H54 (cell line): ENCODE results near the gene ARFGAP1.

ENCODE experiments used
- DNase-seq: peaks from one replicate; pipeline ENCODE4 v3.0.0; 2011; ENCODE audit warnings: low spot score, mixed read lengths; ENCODE audit not compliant: insufficient read length
- FAIRE-seq: peaks from 3 replicates; lab custom pipeline; 2011; peaks lifted over from hg19 to GRCh38; lab: Jason Lieb, UNC
- POLR2A ChIP-seq: IDR thresholded peaks from 2 replicates; pipeline ENCODE4 v1.6.1; 2011; ENCODE audit warnings: low read depth, mild to moderate bottlenecking, low read length

The ARFGAP1 gene

DNA sequence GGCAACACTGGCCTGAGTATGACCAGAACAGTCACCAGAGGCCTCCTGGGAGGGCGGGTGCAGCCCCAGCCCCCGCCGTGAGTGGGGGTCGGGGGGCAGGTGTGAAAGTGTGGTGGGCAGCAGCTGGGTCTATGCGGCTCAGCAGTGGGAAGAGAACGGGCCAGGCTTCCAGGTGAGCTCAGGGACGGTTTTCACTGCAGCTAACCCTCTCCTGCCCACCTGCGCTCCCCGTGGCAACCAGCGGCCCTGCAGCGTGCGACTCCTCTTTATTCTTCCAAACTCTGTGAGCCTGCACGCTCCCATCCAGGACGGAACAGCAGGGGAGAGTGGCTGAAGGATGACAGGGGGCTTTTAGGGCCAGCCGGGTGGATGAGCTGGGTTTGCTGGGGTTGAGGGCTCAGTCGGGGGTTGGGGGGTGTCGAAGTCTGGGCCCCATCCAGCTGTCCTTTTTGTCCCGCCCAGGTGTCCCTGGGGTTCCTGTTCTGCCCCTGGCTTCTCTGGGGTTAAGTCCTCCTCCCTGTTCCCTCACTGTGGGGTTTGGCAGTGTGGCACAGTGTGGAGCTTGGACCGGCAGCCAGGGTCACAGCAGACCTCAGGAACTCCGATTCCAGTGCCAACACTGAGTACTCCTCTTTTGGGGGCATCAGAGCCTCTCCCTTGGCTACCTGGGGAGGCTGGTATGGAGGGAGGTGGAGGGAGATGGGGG lies 37.8 kb upstream of the ARFGAP1 start:
- no peak for DNase-seq
- no peak for TF ChIP-seq POLR2A
- FAIRE-seq, result no peak

DNA sequence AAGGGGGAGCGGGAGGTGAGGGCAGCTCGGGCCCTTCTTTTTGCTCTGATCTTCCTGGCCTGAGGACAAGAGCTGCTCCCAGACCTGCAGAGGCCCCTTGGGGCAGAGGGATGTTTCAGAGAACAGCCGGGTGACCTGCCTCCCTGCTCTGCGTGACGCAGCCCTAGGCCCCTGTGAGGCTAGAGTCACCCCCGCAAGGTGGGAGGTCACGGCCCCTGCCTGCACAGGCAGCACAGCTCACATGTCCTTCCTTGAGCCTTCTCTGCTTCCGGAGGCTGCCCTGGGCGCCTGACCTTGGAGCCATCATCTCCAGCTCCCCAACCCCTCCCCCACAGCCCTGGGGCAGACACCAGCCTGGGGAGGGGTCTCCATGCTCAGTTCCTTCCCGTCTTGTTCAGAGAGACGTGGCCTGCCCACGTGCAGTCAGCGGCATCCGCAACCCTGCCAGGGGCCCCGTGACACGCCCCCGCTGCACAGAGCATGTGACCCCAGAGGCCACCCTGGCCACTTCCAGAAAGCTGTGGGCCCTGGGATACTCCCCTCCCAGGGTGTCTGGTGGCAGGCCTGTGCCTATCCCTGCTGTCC lies 37.1 kb upstream of the ARFGAP1 start, which contains the start of gene BIRC7:
Gene BIRC7, plus strand, starts transcription at position 507 of the 585 bp plus-strand sequence. CDS start 192 bp downstream, outside the sequence.
- TF ChIP-seq POLR2A, result no peak
- DNase-seq (no peak), FAIRE-seq (no peak)

DNA sequence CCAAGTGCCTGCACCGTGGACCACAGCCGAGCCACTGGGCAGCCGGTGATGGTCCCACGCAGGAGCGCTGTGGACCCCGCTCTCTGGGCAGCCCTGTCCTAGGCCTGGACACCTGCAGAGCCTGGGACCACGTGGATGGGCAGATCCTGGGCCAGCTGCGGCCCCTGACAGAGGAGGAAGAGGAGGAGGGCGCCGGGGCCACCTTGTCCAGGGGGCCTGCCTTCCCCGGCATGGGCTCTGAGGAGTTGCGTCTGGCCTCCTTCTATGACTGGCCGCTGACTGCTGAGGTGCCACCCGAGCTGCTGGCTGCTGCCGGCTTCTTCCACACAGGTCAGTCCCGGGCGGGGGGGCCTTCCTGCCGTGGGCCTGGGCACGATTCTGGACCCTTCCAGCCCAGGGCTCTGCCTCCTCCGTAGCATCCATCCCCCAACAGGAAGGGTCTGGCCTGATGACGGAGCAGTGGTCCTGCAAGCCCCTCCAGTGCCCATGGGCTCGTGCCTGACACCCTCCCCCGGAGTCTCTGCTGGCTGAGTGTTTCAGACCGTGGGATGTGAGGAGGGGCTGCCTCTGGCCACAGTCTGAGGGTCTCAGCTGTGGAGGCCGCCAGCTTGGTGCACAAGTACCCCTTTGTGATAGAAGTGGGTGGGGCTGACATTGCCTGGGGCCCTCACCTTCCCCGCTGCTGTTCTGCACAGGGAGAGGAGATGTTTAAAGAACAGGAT lies 36.3 kb upstream of the ARFGAP1 start:
- FAIRE-seq, result no peak
- no peak for TF ChIP-seq POLR2A
- DNase-seq, result no peak

DNA sequence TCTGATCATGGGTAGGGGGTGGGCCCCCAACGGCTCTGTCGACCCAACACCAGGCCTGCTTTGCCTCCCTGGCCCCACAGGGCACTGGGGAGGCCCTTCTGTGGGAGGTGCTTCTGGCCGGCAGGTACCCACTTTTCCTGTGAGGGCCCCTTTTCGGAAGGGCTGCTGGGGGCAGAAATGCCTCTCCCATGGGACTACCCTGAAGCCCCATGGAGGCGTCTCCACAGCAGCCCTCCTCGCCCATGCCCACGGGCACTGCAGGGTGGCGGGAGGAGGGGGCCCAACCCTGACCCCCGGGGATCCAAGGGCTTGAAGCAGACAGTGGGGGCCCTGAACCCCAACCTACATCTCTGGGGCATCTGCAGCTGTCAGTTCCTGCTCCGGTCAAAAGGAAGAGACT lies 34.6 kb upstream of the ARFGAP1 start:
- DNase-seq, result no peak
- no peak for FAIRE-seq
- no peak for TF ChIP-seq POLR2A

DNA sequence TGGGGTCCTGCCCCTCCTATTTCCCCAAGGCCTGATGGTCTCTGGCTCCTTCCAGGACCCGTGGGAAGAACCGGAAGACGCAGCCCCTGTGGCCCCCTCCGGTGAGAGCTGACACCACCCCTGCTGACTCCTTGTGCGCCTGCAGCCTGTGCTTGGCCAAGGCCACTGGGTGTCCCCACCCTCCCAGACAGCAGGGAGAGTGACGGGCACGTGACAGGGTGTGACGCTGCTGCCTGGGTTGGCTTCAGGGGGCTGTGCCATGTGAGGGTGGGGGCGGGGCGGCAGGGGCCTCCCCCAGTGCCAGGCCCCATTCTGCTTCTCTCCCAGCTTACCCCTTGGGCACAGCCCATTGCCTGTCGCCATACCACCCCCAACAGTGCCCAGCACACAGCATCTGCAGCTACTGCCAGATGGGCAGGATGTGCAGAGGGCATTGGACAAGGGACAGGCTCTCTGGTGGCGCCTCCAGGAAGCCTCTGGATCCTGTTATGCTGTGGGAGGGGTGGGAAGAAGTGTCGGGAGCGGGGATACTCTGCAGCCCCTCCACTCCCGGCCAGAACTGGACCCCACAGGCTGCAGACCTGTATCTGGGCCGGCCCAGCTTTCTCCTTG lies 34.0 kb upstream of the ARFGAP1 start:
- FAIRE-seq (no peak), DNase-seq (no peak)
- TF ChIP-seq POLR2A, result no peak

DNA sequence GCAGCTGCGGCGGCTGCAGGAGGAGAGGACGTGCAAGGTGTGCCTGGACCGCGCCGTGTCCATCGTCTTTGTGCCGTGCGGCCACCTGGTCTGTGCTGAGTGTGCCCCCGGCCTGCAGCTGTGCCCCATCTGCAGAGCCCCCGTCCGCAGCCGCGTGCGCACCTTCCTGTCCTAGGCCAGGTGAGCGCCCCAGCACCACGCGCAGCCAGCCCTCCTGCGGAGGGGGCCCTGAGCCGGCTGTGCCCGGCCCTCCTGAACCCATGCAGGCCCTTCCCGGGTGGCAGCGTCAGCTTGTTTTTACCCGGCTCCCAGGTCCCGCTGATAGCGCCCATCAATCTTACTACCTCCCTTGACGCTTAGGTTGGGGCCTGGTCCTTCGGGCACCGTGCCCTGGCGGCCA lies 33.2 kb upstream of the ARFGAP1 start:
- no peak for TF ChIP-seq POLR2A
- FAIRE-seq (no peak), DNase-seq (no peak)

DNA sequence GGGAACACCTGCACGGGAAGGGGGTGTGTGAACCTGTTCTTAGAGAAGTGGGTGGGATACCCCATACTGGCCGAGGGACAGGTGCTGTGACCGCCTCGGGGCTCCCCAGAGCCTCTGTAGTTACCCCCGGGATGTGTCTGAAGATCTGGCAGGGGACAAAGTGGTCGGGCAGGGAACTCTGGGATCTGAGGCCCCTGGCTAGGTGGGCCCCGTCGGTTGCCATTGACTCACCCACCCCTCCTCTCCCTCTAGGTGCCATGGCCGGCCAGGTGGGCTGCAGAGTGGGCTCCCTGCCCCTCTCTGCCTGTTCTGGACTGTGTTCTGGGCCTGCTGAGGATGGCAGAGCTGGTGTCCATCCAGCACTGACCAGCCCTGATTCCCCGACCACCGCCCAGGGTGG lies 32.6 kb upstream of the ARFGAP1 start:
- FAIRE-seq (no peak), DNase-seq (no peak)
- TF ChIP-seq POLR2A, result no peak

DNA sequence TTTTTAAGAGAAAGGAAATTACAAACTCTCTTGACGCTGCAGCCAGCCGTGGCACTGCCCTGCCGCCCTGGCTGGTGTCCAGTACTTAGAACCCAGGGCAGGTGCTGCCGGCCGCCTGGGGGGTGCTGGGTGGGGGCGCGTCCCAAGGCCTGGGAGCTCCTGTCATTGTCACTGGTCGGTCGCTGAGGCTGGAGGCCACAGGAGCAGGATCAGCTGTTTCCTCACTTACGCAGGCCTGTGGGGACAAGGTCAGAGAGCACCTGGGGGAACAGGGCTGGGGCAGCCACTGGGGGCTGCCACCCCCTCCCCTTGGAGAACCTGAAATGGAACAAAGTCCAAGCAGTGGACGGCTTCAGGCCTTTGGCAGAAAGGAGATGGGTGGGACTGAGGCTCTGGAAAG lies 31.3 kb upstream of the ARFGAP1 start:
- no peak for DNase-seq
- no peak for TF ChIP-seq POLR2A
- no peak for FAIRE-seq

DNA sequence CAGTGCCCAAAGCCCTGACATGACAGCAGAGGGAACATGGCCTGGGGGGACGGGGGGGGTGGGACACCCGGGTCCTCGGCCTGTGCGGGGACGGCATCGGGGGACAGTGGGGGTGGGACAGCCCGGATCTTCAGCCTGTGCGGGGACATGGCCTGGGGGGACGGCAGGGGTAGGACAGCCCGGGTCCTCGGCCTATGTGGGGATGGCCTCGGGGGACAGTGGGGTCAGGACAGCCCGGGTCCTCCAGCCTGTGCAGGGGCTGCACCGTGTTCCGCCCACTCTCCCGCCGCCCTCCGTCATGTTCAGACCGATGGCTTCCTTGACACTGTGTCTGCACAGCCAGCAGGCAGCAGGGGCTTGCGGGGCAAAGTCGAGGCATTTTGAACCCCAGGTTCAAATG lies 29.9 kb upstream of the ARFGAP1 start:
- no peak for TF ChIP-seq POLR2A
- FAIRE-seq (no peak), DNase-seq (no peak)

DNA sequence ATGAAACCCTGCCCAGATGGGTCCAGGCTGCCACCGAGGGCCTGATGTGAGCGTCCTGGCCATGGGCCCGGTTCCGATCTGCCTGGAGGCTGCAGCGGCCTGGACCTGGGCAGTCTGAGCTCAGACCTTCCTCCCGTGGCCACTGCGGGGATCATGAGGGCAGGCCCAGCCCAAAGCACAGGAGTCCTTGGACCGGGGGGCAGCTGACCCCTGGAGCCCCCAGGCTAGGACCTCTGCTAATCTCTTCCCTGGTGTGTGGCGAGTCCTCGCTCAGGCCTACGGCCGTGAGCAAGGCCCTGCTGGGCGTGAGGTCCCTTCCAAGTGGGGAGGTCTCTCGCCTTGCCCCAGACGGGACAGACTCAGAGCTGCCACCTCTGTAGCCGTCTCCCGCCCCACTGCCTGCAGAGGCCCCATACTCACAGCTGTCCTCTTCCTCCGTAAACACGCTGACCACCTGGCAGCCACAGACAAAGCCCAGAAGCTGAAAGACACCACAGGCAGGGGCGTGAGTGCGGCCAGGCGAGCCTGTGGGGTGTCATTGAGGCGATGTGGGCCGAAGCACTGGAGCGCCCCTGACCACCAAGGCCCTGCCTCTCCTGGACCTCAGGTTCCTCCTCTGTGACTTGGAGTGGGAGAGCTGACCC lies 28.9 kb upstream of the ARFGAP1 start:
- DNase-seq (no peak), FAIRE-seq (no peak)
- TF ChIP-seq POLR2A, result no peak

DNA sequence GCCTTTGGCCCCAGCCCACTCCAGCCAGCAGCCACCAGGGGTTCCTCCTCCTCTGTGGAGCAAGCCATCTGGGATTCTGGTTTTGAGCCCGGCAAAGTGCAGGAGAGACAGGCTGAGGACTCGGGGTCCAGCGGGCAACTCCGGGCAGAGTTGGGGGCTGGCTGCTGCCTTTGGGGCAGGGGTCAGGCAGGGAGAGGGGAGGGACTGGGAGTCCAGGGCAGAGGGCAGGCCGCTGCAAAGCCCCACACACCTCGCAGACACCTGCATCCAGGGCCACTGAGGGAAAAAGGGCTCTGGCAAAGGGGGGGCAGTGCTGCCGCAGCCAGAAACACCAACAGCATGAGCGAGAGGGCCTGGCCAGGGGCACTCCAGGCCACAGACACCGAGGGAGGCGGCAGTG lies 28.1 kb upstream of the ARFGAP1 start:
- no peak for FAIRE-seq

DNA sequence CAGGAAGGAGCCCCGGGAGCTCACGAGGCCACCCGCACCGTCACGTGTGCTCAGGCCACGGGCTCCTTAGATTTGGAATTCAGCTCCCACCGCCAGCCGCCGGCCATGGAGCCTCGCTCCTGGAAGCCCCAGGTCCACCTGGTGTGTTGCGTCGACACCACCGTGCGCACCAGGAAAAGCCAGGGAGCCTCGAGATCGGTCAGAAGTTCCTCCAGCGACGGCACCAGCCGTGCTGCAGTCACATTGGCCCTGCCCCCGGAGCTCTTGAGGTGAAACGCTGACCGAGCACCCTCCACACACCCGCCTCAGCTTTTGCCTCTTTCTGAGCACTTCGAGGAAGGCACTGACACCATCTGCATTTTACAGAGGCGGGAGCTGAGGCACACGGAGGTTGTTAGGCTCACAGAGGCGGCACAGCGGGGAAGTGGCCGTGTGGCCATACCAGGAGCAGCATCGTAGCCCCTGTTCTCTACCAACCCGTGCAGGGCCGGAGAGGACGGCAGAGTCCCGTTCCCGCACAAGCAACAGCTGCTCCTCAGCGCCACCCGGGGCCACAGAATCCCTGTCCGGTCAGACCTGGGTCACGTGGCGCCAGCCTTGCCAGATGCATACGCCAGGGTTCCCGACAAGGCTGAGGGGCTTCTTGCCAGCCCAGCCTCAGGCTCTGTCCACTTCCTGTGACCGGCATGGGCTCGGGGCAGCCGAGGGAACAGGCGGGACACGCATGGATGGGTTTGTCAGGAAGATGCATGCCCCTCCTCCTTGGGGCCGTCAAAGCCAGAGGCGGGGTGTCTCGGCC lies 25.9 kb upstream of the ARFGAP1 start:
- TF ChIP-seq POLR2A, result no peak
- DNase-seq (no peak), FAIRE-seq (no peak)

More for the DNA sequence above, 28.1 kb upstream of the ARFGAP1 start:
- TF ChIP-seq POLR2A, result no peak
- no peak for DNase-seq
